IPS-15b (cell line): ENCODE measurements around the gene TGM6.

Source experiments
- H3K27me3 ChIP-seq: one replicate; pipeline ENCODE4 v1.6.1; 2013; ENCODE audit warnings: low read length; ENCODE audit not compliant: control insufficient read depth, insufficient read depth
- H3K36me3 ChIP-seq: one replicate; pipeline ENCODE4 v1.6.1; 2013; ENCODE audit warnings: low read length; ENCODE audit not compliant: control insufficient read depth, insufficient read depth
- H3K4me1 ChIP-seq: one replicate; pipeline ENCODE4 v1.6.1; 2013; ENCODE audit warnings: mild to moderate bottlenecking, low read length; ENCODE audit not compliant: control insufficient read depth, insufficient read depth
- H3K4me3 ChIP-seq: one replicate; pipeline ENCODE4 v1.5.1; 2013; ENCODE audit warnings: low read depth, low read length
- H3K9ac ChIP-seq: one replicate; pipeline ENCODE4 v1.6.1; 2013; ENCODE audit warnings: low read depth, mild to moderate bottlenecking, low read length
- H3K9me3 ChIP-seq: one replicate; pipeline ENCODE4 v1.6.1; 2013; ENCODE audit warnings: mild to moderate bottlenecking, low read length; ENCODE audit not compliant: control insufficient read depth, insufficient read depth

TGM6 gene

DNA sequence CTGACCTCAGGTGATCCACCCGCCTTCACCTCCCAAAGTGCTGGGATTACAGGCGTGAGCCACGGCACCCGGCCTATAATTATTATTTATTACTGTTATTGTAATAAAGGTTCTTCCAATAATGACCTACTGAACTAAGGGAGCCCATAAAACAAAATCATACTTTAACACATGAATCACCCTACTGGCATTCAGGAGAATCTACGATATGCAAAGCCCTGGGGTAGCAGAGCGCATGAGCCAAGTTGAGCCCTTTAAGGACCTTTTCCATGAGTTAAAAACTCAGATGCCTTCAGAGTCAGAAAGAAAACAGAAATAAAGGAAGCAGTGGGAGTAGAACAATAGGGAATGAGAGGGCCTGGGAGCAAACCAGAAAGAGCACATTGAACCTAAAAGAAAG is 48.4 kb downstream of the TGM6 start:
- H3K4me1 ChIP-seq = no peaks in the 10 kb centered on the region
- no peaks in the 10 kb centered on the region for H3K27me3 ChIP-seq
- no peak overlapping the region for H3K4me3 ChIP-seq
- H3K9me3 ChIP-seq = no peaks in the 10 kb centered on the region
- H3K36me3 ChIP-seq = no peaks in the 10 kb centered on the region
- no peak overlapping the region for H3K9ac ChIP-seq

- Histone ChIP-seq H3K9ac (no peak overlapping the region), H3K4me1 (no peaks in the 10 kb centered on the region), H3K36me3 (no peaks in the 10 kb centered on the region), H3K9me3 (no peaks in the 10 kb centered on the region), H3K27me3 (no peaks in the 10 kb centered on the region), H3K4me3 (no peak overlapping the region)
Observed at GRCh38 chr20:2430538-2430937, 49.8 kb downstream of the TGM6 start.

- Histone ChIP-seq H3K9me3 (no peaks in the 10 kb centered on the region), H3K36me3 (no peaks in the 10 kb centered on the region), H3K27me3 (no peaks in the 10 kb centered on the region), H3K4me3 (no peak overlapping the region), H3K4me1 (no peaks in the 10 kb centered on the region), H3K9ac (no peak overlapping the region)
Observed at GRCh38 chr20:2431185-2431584, 50.5 kb downstream of the TGM6 start.

DNA sequence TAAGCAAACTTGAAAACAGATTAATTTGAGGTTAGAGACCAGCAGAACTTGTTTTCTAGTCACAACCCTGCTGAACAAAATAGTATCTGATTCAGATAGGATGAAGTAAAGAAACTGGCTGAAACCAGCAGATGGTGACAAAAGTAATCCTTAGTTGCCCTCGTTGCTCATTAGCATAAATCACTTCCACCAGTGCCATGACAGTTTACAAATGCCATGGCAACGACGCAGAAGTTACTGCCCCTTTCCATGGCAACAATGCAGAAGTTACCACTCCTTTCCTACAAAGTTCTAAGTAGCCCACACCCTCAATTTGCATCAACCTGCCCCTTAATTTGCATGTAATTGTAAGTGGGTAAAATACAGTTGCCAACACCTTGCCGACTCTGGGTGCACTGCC is 66.1 kb downstream of the TGM6 start:
- H3K4me3 ChIP-seq = no peak overlapping the region
- no peak overlapping the region for H3K9ac ChIP-seq
- no peaks in the 10 kb centered on the region for H3K36me3 ChIP-seq
- H3K9me3 ChIP-seq = no peaks in the 10 kb centered on the region
- H3K27me3 ChIP-seq = no peaks in the 10 kb centered on the region
- no peaks in the 10 kb centered on the region for H3K4me1 ChIP-seq

- H3K4me3 ChIP-seq = no peak overlapping the region
- H3K27me3 ChIP-seq = no peaks in the 10 kb centered on the region
- no peaks in the 10 kb centered on the region for H3K36me3 ChIP-seq
- no peak overlapping the region for H3K9ac ChIP-seq
- no peaks in the 10 kb centered on the region for H3K4me1 ChIP-seq
- H3K9me3 ChIP-seq = no peaks in the 10 kb centered on the region
Observed at GRCh38 chr20:2449386-2449785, 68.7 kb downstream of the TGM6 start.

GRCh38 chr20:2451422-2451821 is 70.7 kb downstream of the TGM6 start:
- Histone ChIP-seq H3K9ac (no peak overlapping the region), H3K27me3 (no peaks in the 10 kb centered on the region), H3K36me3 (no peaks in the 10 kb centered on the region), H3K9me3 (no peaks in the 10 kb centered on the region), H3K4me3 (no peak overlapping the region), H3K4me1 (no peaks in the 10 kb centered on the region)

- Histone ChIP-seq H3K4me1 (no peaks in the 10 kb centered on the region), H3K9me3 (no peaks in the 10 kb centered on the region), H3K9ac (no peak overlapping the region), H3K4me3 (no peak overlapping the region), H3K27me3 (no peaks in the 10 kb centered on the region), H3K36me3 (no peaks in the 10 kb centered on the region)
Observed at GRCh38 chr20:2451939-2452732, 71.4 kb downstream of the TGM6 start.

DNA sequence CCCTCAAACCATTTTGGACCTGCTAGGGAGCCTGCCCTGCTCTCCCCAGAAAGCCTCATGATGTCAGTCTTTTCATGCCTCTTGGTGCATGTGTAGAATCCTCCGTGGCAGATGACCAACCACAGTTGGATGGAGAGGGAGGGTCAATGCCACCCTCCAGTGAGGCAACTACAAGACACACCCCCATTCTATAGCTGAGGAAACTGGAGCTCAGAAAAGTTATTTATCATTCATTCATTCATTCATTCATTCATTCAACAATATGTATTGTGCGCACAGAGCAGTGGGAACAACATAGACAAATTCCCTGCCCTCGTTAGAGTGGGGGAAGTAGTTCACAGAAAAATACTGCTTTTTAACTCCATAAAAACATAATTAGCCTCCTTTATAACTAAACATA is 73.1 kb downstream of the TGM6 start:
- Histone ChIP-seq H3K9ac (no peak overlapping the region), H3K36me3 (no peaks in the 10 kb centered on the region), H3K4me3 (no peak overlapping the region), H3K4me1 (no peaks in the 10 kb centered on the region), H3K27me3 (no peaks in the 10 kb centered on the region), H3K9me3 (no peaks in the 10 kb centered on the region)

DNA sequence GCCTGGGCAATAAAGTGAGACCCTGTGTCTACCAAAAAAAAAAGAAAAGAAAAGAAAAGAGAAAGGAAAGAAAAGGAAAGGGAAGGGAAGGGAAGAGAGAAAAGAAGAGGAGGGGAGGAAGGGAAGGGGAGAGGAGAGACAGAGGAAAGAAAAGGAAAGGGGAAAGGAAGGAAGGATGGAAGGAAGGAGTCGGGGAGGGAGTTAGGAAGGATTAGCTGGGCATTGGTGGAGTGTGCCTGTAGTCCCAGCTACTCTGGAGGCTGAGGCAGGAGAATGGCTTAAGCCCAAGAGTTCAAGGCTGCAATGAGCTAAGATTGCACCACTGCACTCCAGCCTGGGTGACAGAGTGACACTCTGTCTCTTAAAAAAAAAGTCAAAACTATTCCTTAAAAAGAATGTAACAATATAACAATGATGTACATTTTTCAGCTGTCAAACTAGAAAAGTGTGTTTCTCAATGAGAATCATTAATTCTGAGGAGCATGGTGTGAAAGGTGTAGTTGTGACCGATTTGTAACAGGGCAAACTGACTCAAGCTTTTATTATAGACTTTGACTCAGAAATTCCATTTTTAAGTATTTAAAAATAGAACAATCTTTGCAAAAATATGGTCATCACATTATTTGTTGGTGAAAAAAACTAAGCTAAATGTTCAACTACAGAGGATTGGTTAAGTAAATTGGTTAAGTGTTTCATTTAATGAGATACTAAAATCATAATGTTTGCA is 75.2 kb downstream of the TGM6 start:
- Histone ChIP-seq H3K9ac (no peak overlapping the region), H3K27me3 (no peaks in the 10 kb centered on the region), H3K36me3 (peaks cover 1% of the 10 kb centered on the region)

GRCh38 chr20:2458919-2459499 is 78.3 kb downstream of the TGM6 start:
- Histone ChIP-seq H3K9me3 (no peaks in the 10 kb centered on the region), H3K36me3 (peaks cover 31% of the 10 kb centered on the region), H3K9ac (no peak overlapping the region), H3K4me3 (no peak overlapping the region), H3K4me1 (no peaks in the 10 kb centered on the region), H3K27me3 (no peaks in the 10 kb centered on the region)

More for the DNA sequence above, 75.2 kb downstream of the TGM6 start:
- H3K4me1 ChIP-seq = no peaks in the 10 kb centered on the region
- no peak overlapping the region for H3K4me3 ChIP-seq
- H3K9me3 ChIP-seq = no peaks in the 10 kb centered on the region

- Histone ChIP-seq H3K9me3 (no peaks in the 10 kb centered on the region), H3K4me3 (no peak overlapping the region), H3K36me3 (peaks cover 41% of the 10 kb centered on the region), H3K4me1 (no peaks in the 10 kb centered on the region), H3K9ac (no peak overlapping the region), H3K27me3 (no peaks in the 10 kb centered on the region)
Observed at GRCh38 chr20:2459981-2460751, 79.5 kb downstream of the TGM6 start.
